Measurements from ENCODE around the gene PCYT1A.
A peak's percentile ranks its signal among the peaks of the same experiment; 100 is the strongest.
"Not testable (repeated sequence)": the region's sequence is repeated elsewhere in the genome, so short reads cannot be mapped to it uniquely, and the experiment has no call there.

PCYT1A gene

DNA sequence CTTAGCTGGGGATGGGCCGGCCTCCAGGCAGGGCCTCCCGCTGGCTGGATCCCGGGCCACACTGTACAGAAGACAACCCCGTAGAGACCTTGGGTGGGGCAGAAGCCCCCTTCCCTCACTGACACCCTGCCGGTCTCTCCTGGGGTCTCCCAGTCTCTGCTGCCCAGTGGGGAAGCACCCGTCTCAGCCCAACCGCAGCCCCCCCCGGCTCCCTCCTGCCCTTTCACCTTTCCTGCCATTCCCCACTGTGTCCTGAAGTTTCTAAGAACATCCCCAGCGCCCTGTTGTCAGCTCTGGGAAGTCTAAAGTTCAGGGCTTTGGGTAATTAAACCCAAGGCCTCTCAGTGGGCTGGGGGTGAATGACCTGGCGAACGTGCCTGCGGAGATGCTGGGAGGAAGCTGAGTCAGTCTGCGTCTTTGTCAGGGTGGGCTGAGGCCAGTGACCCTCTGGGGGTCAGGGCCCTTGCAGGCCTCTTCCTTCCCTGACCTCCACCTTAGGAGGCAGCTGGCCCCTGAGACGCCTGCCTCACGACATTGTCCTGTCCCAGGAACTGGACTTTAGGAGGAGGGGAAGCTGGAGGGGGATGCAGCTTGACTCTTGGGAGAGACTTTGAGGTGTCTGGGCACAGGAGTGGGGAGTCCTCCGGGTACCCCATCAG, 72.6 kb downstream of the PCYT1A start:
- no peak for DNase-seq (ENCODE audit: low read depth in 2 of 2)

DNA sequence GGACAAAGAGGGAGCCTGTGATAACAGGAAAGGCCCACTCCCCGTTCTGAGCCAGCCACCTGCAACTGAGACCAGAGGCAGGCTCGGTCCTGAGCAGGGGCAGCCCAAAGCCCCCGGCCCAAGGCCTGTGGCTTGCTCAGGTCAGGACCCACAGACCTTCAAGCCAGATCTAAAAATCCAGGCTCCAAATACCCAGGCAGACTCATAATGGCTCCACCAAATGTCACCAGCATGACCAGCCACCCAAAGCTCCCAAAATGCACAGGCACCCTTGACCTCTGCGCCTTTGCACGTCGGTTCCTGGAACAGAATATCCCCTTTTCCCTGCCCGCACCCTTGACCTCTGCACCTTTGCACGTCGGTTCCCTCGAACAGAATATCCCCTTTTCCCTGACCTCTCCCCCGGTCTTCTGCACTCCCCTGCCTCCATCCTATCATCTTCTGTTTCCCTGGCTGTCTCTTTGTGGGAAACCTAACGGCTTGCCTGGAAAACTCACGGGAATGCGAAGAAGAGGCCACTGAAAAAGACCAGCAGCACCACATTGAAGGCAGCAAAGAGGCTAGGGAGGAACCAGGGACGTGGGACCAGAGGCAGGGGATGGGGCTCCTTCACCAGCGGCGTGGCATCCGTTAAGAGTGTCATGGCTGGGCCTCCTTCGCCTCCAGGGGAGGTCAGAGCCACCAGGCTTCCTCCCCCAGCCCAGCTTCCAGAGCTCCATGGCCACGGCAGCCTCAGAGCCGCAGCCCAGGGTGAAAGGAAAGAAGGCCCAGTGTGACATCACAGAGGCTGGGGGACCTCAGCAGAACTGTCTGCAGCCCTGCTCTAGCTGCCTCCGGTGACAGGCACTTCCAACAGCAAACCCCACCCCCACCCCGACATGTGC, 76.6 kb downstream of the PCYT1A start, which contains the start of gene ZDHHC19:
TSS of gene ZDHHC19 (minus strand) at position 728 of the 884 bp plus-strand sequence. CDS start at position 643, 85 bp downstream.
- DNase-seq (ENCODE audit: low read depth in 2 of 2): no peak

DNA sequence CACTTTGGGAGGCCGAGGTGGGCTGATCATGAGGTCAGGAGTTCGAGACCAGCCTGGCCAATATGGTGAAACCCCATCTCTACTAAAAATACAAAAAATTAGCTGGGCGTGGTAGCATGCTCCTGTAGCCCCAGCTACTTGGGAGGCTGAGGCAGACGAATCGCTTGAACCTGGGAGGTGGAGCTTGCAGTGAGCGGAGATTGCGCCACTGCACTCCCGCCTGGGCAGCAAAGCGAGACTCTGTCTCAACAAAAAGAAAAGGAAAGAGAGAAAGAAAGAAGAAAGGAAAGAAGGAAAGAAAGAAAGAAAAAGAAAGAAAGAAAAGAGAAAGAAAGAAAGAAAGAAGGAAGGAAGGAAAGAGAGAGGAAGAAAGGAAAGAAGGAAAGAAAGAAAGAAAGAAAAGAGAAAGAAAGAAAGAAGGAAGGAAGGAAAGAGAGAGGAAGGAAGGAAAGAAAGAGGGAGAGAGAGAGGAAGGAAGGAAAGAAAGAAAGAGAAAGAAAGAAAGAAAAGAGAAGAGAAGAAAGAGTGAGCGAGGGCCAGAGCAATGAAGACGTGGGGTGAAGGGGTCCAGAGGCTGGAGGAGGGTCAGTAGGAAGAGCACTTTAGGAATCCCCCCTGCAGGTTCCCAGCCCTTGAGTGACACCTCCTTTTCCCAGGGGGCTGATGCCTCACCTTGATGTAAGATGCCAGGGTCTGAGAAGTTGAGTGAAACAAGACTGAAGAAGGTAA, 77.4 kb downstream of the PCYT1A start:
- DNase-seq (ENCODE audit: low read depth in 2 of 2): not testable (repeated sequence)

DNA sequence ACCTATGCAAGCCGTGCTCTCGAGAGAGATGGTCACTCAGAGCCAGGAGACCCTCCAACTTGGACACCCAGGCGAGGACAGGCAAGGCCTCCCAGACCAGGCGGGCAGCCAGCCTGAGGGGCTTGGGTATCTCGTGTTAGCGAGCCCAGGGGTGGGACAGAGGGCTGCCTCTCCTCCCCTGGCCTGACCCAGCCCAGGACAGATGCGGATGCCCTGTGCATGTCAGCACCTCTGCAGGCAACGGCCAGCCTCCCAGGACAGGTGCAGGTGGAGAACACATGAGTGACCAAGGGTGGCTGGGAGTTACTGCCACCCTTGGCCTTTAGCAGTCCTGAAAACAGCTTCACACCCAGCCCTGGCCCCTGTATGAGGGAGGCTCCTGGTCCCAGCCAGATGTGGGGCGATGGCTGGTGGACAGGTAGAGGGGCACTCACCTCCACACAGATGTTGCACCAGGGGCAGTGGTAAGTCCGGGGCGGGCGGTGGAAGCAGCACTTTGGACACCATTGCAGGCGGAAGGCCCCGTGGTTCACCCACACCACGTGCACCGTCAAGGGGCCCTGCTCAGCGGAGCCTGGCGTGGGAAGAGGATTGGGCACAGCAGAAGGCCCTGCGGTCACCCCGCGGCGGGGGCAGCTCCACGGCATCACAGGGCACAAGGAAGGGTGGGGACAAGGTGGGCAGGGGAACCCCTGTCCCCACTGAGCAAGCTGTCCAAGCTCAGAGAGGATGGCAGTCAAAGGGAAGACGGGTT, 78.4 kb downstream of the PCYT1A start:
- no peak for DNase-seq (ENCODE audit: low read depth in 2 of 2)

DNA sequence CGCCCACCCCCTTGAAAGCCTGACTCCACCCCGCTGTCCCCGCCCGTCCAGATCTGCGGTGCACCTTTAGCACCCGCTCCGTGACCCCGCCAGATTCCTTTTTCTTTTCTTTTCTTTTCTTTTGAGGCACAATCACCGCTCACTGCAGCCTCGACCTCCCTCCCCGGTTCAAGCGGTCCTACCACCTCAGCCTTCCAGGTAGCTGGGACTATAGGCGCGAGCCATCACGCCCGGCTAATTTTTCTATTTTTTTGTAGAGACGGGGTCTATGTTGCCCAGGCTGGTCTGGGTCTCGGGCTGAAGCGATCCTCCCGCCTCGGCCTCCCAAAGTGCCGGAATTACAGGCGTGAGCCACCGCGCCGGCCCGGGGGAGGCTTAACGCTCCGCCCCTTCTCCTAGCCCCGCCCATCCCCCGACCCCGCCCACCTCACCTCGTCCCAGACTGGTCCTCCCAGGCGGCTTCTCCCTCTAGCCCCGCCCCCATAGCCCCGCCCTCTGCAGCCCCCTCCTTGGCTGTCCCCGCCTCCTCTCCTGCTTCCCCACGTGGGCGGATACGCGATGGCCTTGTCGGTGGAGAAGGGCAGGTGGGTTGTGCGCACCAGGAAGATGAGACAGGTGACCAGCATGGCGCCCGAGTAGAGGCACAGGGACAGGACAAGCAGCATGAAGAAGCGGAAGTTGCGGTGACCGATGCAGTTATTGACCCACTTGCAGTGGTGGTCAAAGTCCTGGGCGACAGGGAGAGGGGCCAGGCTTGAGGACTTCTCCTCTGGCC, 79.5 kb downstream of the PCYT1A start:
- peak in 1 of 2 experiments; percentile 60 for DNase-seq (ENCODE audit: low read depth in 2 of 2)

DNA sequence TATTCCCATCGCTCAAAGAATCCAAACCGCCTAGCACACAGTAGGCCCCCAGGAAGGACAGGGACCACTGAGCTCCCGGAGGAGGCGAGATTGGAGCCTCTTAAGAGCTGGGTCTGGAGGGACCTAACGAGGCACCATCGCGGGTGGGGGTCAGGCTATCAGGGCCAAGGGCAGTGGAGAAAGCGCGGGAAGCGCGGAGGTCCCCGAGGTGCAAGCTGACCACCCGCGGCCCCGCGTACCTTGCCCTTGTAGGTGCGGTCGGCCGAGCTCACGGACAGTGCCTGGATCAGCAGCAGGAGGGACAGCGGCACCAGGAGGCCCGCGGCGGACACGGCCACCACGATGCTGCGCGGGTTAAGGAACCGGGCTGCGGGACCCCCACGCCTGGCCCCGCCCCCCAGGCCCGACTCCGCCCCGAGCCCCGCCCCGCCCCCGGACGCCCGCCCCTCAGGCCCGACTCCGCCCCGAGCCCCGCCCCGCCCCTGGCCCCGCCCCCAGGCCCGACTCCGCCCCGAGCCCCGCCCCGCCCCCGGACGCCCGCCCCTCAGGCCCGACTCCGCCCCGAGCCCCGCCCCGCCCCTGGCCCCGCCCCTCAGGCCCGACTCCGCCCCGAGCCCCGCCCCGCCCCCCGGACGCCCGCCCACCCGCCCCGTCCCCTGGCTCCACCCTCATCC, 80.2 kb downstream of the PCYT1A start:
- no peak for DNase-seq (ENCODE audit: low read depth in 2 of 2)

DNA sequence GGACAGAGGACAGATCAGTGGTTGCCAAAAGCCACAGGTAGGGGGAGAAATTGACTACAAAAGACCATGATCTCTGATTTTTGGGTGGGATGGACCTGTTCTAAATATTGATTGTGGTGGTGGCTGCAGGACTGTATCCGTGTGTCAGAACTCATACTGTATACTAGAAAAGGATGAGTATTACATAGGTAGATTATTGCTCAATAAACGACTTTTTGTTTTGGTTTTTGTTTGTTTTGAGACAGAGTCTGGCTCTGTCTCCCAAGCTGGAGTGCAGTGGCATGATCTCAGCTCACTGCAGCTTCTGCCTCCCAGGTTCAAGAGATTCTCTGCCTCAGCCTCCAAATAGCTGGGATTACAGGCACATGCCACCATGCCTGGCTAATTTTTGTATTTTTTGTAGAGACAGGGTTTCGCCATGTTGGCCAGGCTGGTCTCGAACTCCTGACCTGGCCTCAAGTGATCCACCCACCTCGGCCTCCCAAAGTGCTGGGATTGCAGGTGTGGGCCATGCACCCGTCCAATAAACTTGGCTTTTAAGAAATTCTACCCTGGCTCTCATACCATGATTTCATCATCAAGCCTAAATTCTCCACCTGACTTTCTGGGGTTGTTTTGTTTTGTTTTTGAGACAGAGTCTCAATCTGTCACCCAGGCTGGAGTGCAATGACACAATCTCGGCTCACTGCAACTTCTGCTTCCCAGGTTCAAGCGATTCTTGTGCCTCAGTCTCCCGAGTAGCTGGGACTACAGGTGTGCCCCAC, 81.9 kb downstream of the PCYT1A start:
- not testable (repeated sequence) for DNase-seq (ENCODE audit: low read depth in 2 of 2)

DNA sequence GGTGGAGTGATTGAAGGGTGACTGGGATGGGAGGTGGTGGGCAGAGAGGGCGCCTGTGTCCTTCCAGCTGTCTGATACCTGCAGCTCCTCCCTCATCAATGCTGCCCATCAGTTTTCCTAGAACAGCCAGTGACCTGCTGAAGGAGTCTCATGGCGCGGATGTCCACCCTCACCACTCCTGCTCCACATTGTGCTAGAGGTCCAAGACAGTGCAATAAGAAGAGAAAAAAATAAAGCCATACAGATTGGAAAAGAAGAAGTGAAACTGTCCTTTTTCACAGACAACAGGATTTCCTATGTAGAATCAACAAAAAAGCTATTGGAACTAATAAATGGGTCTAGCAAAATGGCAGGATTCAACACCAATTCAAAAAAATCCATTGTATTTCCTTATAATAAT, 83.7 kb downstream of the PCYT1A start:
- DNase-seq (ENCODE audit: low read depth in 2 of 2): no peak

DNA sequence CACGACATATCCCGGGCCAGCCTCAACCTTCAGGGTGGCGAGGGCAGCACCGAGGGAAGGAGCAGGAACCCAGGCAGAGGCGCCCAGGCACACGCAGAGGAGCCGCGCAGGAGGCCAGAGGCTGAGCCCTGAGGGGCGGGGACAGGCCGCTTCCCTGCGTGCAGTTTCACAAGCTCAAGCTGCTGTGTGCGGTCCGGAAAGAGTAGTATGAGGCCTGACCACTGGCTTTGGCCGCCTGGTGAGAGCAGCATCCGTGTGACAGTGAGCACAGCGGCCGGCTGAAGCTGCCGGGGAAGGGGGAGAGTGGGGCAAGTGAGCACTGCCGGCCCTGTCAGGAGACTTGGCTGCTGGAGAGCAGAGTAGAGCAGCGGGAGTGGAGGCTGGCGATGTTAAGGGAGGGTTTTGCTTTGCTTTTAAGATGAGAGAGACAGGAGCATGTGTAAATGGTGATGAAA, 85.0 kb downstream of the PCYT1A start:
- no peak for DNase-seq (ENCODE audit: low read depth in 2 of 2)

DNA sequence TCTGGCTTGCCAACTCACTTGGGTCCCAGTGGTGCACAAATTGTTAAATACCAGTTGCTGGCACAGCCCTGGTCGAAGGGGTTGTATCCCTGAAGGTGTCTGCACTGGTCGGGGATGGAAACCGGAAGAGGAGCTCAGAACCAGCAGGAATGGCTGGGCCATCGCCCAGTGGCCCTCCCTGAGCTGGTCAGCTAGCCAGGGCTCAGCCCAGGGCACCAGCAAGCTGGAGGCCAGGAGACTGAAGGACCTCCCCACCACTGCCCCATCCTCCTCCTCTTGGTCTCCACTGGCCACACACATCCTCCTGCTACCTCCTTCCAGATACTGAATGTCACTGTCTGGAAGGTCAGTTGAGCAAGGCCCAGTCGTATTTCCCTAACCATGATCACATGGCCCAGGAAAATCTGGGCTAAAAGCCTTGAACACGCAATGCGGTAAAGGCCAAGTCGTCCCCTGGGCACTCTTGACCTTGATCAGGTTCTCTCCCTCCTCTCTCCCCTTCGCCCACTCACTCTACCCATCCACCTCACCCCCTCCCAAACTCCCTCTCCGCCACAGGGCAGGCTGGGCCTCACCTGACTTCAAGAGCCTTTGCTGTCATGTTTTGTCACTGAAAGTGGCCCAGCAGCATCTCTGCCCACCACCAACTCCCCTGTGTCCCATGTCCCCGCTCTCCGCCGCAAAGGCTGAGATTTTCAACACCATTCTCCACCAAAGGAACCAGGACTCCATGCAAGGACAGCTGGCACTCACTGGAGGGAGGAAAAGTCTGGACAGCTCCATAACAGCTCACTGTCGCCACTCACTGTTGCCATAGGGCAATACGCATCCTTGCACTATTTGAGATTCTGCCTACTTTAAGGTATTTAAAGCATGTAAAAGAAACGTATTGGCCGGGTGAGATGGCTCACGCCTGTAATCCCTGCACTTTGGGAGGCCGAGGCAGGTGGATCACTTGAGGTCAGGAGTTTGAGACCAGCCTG, 88.5 kb downstream of the PCYT1A start:
- DNase-seq (ENCODE audit: low read depth in 2 of 2): no peak

DNA sequence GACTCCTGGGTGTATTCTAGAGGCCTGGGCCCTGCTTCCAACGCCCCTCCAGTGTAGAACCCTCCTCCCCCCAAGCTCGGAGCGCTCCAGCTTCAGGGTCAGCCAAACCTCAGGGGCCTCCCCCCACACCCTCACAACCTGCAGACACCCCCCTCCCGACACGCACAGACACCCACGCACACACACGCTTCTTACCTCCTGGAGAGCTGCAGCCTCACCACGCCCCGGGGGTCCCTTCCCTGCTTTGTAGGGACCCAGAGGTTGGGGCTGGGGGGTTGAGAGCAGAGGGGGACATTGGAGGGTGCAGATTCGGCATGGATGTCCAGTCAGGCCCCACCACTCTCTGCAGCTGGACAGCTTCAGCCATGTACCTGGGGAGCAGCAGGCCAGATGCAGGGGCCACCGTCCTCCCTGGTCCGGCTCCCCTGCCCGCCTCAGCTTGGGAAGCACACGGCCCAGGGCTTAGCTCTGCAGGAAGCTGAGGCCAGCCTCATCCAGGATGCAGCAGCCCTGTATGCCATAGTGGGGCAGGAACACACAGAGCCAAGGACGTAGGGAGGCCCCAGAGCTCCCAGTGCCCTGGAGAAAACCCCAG, 89.3 kb downstream of the PCYT1A start:
- no peak for DNase-seq (ENCODE audit: low read depth in 2 of 2)

DNA sequence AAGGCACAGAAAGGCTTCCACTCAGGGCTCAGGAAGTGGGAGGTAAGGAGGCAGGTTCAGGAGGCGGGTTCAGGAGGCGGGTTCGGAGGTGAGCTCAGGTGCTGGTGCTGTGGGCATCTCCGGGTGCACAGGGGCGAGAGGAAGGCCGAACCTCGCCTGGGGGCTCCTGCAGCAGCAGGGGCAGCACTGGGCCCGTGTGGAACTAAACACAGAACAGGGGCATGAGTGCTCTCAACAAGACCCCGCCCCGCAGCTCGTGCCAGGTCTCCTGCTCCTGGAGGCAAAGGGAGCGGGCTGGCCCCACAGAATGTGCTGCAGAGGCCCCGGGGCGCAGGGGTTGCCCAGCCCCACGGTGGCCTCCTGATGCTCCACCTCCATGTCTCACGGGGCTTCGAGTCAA, 90.0 kb downstream of the PCYT1A start:
- DNase-seq (ENCODE audit: low read depth in 2 of 2): no peak

DNA sequence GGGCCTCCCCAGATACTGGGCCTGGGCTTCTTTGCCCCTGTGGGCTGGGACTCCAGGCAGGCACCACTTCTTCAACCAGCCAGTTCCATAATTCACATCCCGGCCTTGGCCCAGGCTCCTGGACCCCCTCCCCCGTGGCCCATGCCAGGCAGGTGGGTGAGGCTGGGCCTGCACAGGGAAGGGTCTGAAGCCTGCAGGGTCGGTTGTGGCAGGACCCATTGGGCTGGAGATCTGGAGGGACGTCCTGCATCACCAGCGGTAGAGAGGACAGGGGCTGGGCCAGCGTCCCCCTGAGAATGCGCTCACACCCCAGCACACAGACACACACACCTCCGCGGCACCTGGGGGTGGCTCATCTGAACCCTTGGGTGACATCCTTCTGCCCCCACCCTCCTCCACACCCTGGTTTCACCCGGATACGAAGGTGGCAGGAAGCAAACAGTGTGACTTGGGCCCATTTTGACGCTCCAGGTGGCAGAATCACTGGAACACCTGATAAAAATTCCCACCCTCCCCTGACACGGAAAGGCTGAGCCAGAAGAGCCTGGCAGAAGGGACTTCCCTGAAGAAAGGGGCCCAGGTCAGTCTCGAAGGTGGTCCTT, 91.8 kb downstream of the PCYT1A start:
- no peak for DNase-seq (ENCODE audit: low read depth in 2 of 2)

DNA sequence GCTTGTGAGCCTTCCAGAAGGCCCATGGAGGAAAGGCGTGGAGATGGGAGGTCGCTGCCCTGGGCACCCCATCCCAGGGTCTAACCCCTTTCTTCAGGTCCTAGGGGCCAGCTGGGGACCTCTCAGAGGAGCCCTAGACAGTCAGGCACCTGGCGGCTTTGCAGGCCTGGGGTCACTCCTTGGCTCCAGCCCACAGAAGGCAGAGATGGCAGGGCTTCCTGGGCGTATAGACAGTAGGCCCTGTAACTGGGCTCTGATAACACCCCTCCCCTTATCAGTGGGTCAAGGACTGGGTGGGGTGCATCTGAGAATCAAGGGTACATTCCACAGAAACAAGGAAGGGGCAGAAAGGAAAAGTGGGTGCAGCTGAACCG, 93.0 kb downstream of the PCYT1A start:
- DNase-seq (ENCODE audit: low read depth in 2 of 2): no peak

DNA sequence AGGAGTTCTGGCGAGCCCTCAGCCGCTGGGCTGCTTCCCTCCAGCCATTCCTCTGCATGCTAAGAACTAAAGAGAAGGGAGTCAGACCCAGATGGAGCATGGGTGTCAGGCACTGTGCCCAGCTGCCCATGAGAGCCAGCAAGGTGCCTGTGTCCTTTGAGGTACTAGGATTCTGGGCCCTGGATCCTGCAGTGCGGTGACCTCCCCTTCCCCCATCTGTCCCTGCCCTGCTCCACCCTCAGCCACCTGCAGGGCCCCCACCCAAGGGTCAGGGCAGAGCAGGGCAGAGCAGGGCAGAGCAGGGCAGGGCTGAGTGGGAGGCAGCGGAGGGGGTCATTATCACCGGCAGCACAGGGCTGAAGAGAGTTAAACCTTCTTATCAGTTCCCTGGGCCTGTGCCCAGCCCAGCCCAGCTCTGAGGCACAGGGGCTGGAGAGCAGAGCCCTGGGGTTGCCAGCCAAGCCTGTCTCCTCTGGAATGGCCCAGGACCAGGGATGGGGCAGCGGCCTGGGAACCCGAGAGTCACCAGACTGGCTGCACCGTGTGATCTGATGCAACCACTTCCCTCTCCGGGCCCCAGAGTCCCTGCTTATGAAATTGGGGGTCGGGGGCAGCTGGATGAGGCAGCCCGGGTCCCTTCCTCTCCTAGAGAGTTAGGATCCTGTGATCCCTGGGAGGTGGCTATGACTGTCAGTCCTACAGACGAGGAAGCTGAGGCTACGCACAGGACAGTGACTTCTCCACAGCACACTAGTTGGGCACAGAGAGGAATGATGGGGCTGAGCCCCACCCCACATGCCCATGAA, 93.6 kb downstream of the PCYT1A start:
- DNase-seq (ENCODE audit: low read depth in 2 of 2): no peak

DNA sequence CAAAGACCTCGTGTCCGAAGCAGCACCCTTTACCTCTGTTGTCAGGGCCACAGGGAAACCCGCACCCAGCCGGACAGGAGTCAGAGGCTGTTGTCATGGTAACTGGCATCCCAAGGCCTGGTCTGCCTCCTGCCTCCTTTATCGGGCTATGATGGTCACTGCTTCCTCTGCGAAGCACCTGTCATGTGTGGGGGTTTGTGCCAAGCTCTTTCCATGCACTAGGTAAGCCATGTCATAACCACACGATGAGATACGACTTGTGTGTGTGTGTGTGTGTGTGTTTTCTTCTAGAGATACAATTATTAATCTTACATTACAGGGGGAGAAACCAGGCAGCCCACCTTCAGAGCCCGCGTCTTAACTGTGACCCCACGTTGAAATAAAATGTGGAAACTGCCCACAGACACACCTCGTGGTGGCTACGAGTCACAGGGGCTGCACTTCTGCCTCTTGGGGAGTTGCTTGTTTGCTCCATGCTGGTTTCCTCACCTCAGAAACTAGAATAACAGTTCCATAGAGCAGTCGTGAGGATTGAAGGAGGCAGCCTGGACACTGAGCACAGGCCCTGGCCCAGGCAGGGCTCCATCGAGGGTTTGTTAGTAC, 94.3 kb downstream of the PCYT1A start:
- no peak for DNase-seq (ENCODE audit: low read depth in 2 of 2)
